Suprapubic skin (tissue), 4 donors: ENCODE data around the gene RIMKLA. TPM values are rescaled to one million over a fixed set of nuclear protein-coding genes. Genes with fewer than 3 reads are reported as not detected.

Experiments used
- DNase-seq, 2 donors: peaks; one replicate each; pipeline ENCODE4 v3.0.0-alpha.2; 2019; ENCODE audit warnings: low spot score in 2 of 2
- H3K27ac ChIP-seq: fragments of 200-600 bp; sonication (generic); one replicate; pipeline ENCODE4 v1.5.1; 2019
- H3K27me3 ChIP-seq: fragments of 200-600 bp; sonication (generic); one replicate; pipeline ENCODE4 v1.5.1; 2019
- H3K36me3 ChIP-seq: fragments of 200-600 bp; sonication (generic); one replicate; pipeline ENCODE4 v1.5.1; 2019
- H3K4me1 ChIP-seq: fragments of 200-600 bp; sonication (generic); one replicate; pipeline ENCODE4 v1.5.1; 2019
- H3K4me3 ChIP-seq: fragments of 200-600 bp; sonication (generic); one replicate; pipeline ENCODE4 v1.5.1; 2019; ENCODE audit warnings: mild to moderate bottlenecking
- H3K9me3 ChIP-seq: fragments of 200-600 bp; sonication (generic); one replicate; pipeline ENCODE4 v1.5.1; 2019
- CTCF ChIP-seq, 2 donors: fragments of 200-600 bp in 1 of 2; fragments of 450-650 bp in 1 of 2; sonication (generic) in 1 of 2; IDR thresholded peaks; one replicate each; pipeline ENCODE4 v1.5.1; 2016 to 2019; ENCODE audit warnings: antibody characterized with exemption in 2 of 2, mild to moderate bottlenecking in 1 of 2, moderate library complexity in 1 of 2
- EP300 ChIP-seq: sonication (generic); formaldehyde crosslinking; IDR thresholded peaks from one replicate; pipeline ENCODE4 v1.6.1; 2017; ENCODE audit warnings: antibody characterized with exemption
- POLR2A ChIP-seq, 2 donors: fragments of 450-650 bp; IDR thresholded peaks; one replicate each; pipeline ENCODE4 v1.6.1; 2017; ENCODE audit warnings: antibody characterized with exemption in 2 of 2, mild to moderate bottlenecking in 2 of 2, moderate library complexity in 2 of 2
- POLR2AphosphoS5 ChIP-seq, 3 donors: sonication (generic); formaldehyde crosslinking; IDR thresholded peaks; one replicate each; pipeline ENCODE4 v1.6.1; 2017; ENCODE audit warnings: antibody characterized with exemption in 3 of 3
- WGBS: methylation state at CpG from one replicate; pipeline ENCODE4 v1.1.5; 2018; 5-methylcytosine and 5-hydroxymethylcytosine counted together
- total RNA-seq, 4 donors: library from RNA; depleted of rRNA; stranded (reverse); fragments of >200 nt; gene quantifications; one replicate each; pipeline ENCODE4 v1.1.0, GENCODE V29; 2016

The RIMKLA gene
- total RNA-seq, 4 donors from 2014 or later: 0.11 to 0.93 (median 0.54) TPM

DNA sequence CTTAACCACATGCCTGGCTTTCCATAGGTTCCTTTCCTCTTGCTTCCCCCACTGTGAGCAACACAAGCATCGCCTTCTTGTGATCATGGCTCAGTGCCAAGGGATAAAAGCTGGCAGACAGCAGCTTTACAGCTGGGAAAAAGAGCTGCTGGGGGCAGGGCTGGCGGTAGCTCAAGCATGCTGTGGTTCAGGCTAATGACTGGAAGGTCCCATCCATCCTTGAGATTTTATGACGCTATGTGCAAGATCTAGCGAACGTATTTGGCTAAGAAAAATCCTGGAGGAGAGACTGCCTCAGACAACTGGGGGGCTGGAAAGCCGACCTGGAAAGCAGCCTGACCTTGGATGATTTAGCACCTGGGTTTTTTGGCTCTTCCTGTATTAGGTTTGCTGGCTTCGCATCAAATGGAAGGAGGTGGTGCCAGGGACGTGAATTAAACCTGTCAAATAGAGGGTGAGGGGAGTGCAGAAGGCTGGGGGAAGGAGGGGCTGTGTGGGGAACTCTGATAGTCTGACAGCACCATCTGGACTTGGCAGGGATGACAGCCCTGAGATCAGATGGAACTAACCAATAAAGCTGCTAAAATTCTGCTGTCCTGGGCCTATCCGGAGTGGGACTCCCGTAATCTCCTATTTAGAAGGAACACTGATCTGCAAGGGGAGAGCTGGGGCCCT lies 40.5 kb downstream of the RIMKLA start:
- Histone ChIP-seq H3K9me3 (no peaks in the 10 kb centered on the region), H3K4me3 (no peak overlapping the region), H3K27ac (no peak overlapping the region), H3K4me1 (peaks cover 10% of the 10 kb centered on the region), H3K36me3 (no peaks in the 10 kb centered on the region), H3K27me3 (peaks cover 3% of the 10 kb centered on the region)
- 8% methylated on average over 10 of the region's 10 CpGs for WGBS
- TF ChIP-seq EP300: no peak
- TF ChIP-seq POLR2A (IDR thresholded peaks at IDR 0.05): no peak
- no peak for DNase-seq

DNA sequence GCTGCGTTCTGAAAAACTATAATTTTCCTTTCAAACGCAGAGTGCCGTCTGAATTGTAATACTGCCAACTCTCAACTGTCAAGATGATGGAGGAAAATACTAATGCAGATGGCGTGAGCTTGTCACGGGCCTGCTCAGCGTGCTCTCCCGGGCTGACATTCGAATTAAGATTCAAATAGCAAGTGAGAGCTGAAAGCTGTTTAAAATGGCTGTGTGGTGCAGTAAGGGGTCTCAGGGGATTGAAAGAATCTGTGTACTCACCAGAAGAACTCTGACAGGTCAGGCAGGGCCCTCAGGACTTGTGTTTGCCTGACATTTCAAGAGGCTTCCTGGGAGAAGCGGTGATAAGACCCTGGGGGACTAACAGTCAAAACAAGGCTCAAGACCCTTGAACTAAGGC lies 42.1 kb downstream of the RIMKLA start:
- 75% methylated on average over 9 of the region's 9 CpGs for WGBS
- Histone ChIP-seq H3K4me1 (peaks cover 10% of the 10 kb centered on the region), H3K27ac (no peak overlapping the region), H3K9me3 (no peaks in the 10 kb centered on the region), H3K4me3 (no peak overlapping the region), H3K36me3 (no peaks in the 10 kb centered on the region), H3K27me3 (no peaks in the 10 kb centered on the region)
- TF ChIP-seq CTCF (IDR thresholded peaks at IDR 0.05): no peak
- no peak for TF ChIP-seq POLR2AphosphoS5 (IDR thresholded peaks at IDR 0.05)
- no peak for TF ChIP-seq POLR2A (IDR thresholded peaks at IDR 0.05)
- TF ChIP-seq EP300: no peak
- DNase-seq: no peak

DNA sequence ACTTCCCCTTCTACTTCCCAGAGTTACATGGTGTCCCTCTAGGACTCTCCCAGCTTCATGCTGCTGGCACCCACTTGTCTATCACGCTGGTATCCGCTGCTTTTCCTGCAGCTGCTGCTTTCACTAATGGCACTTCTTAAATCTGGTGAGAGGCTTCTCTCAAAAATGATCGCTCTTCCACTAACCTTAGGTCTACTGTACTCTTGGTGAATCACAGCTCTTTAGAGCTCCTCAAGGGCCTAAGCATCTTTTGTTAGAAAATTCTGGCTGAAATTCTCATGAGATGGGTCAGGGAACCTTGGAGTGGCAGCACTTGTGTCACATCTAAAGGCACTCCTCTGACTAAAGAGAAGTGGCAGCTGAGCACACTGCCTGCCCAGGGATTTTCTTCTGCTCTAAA lies 43.1 kb downstream of the RIMKLA start:
- TF ChIP-seq CTCF (IDR thresholded peaks at IDR 0.05) (no peak), EP300 (no peak), POLR2AphosphoS5 (IDR thresholded peaks at IDR 0.05) (no peak), POLR2A (IDR thresholded peaks at IDR 0.05) (no peak)
- Histone ChIP-seq H3K4me1 (peaks cover 10% of the 10 kb centered on the region), H3K4me3 (no peak overlapping the region), H3K36me3 (no peaks in the 10 kb centered on the region), H3K27ac (no peak overlapping the region), H3K27me3 (no peaks in the 10 kb centered on the region), H3K9me3 (no peaks in the 10 kb centered on the region)
- no peak for DNase-seq
- WGBS: 84% methylated on average over 3 of the region's 3 CpGs

GRCh38 chr1:42424201-42424600 lies 43.6 kb downstream of the RIMKLA start:
- peaks cover 10% of the 10 kb centered on the region for H3K4me1 ChIP-seq
- no peaks in the 10 kb centered on the region for H3K9me3 ChIP-seq
- no peaks in the 10 kb centered on the region for H3K36me3 ChIP-seq
- TF ChIP-seq POLR2AphosphoS5 (IDR thresholded peaks at IDR 0.05) (no peak), CTCF (IDR thresholded peaks at IDR 0.05) (no peak), POLR2A (IDR thresholded peaks at IDR 0.05) (no peak), EP300 (no peak)
- H3K27ac ChIP-seq: no peak overlapping the region
- DNase-seq: no peak
- 80% methylated on average over 4 of the region's 4 CpGs for WGBS
- no peaks in the 10 kb centered on the region for H3K27me3 ChIP-seq
- no peak overlapping the region for H3K4me3 ChIP-seq

- no peaks in the 10 kb centered on the region for H3K27me3 ChIP-seq
- no peak overlapping the region for H3K4me3 ChIP-seq
- TF ChIP-seq CTCF (IDR thresholded peaks at IDR 0.05) (no peak), POLR2AphosphoS5 (IDR thresholded peaks at IDR 0.05) (no peak), POLR2A (IDR thresholded peaks at IDR 0.05) (no peak), EP300 (no peak)
- 70% methylated on average over 4 of the region's 4 CpGs for WGBS
- H3K36me3 ChIP-seq: no peaks in the 10 kb centered on the region
- H3K27ac ChIP-seq: no peak overlapping the region
- no peaks in the 10 kb centered on the region for H3K4me1 ChIP-seq
- H3K9me3 ChIP-seq: no peaks in the 10 kb centered on the region
- DNase-seq: no peak
These were observed 46.6 kb downstream of the RIMKLA start for GRCh38 chr1:42427240-42427639.

GRCh38 chr1:42429603-42430002 lies 49.0 kb downstream of the RIMKLA start:
- Histone ChIP-seq H3K36me3 (no peaks in the 10 kb centered on the region), H3K4me3 (no peak overlapping the region), H3K27ac (no peak overlapping the region), H3K27me3 (no peaks in the 10 kb centered on the region), H3K4me1 (no peaks in the 10 kb centered on the region), H3K9me3 (no peaks in the 10 kb centered on the region)
- 52% methylated on average over 1 of the region's 1 CpG for WGBS
- no peak for DNase-seq
- TF ChIP-seq POLR2AphosphoS5 (IDR thresholded peaks at IDR 0.05): no peak
- no peak for TF ChIP-seq EP300
- TF ChIP-seq POLR2A (IDR thresholded peaks at IDR 0.05): no peak
- TF ChIP-seq CTCF (IDR thresholded peaks at IDR 0.05): no peak
